OCI-LY7 (cell line): ENCODE results near the gene WDR7.

Source experiments
- CTCF ChIP-seq: fragments of 200-600 bp; sonication (generic); conservative IDR thresholded peaks from 2 replicates; pipeline ENCODE4 v1.5.1; 2014; ENCODE audit warnings: mild to moderate bottlenecking, antibody characterized with exemption, low read length, moderate library complexity, mixed read lengths
- EZH2phosphoT487 ChIP-seq: fragments of 200-600 bp; sonication (generic); IDR thresholded peaks from 2 replicates; pipeline ENCODE4 v1.6.1; 2018; ENCODE audit warnings: low read depth, borderline replicate concordance, mild to moderate bottlenecking, mixed run types, antibody characterized with exemption, low read length, moderate library complexity, mixed read lengths

- no peak for TF ChIP-seq CTCF
- no peak for TF ChIP-seq EZH2phosphoT487
Measured at GRCh38 chr18:56672981-56673380, 21.8 kb downstream of the WDR7 start.
